ENCODE measurements around the gene TBX3. TPM values are rescaled to one million over a fixed set of nuclear protein-coding genes. Genes with fewer than 3 reads are reported as not detected.
A peak's percentile ranks its signal among the peaks of the same experiment; 100 is the strongest.

Gene TBX3
- total and polyA plus RNA-seq, 4 donors, result 5.8 to 26.8 (median 17.6) TPM

- no peak overlapping the region for H3K27ac ChIP-seq (ENCODE audit: low read depth in 1 of 2, low read length in 2 of 2)
- no peaks in the 10 kb centered on the region for H3K9me3 ChIP-seq (ENCODE audit: control insufficient read depth in 4 of 4, low read length in 3 of 4)
- TF ChIP-seq, protein P1, sequence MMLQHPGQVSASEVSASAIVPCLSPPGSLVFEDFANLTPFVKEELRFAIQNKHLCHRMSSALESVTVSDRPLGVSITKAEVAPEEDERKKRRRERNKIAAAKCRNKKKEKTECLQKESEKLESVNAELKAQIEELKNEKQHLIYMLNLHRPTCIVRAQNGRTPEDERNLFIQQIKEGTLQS (IDR thresholded peaks at IDR 0.05), result no peak
- TF ChIP-seq SP1 (IDR thresholded peaks at IDR 0.05) (no peak), JUND (IDR thresholded peaks at IDR 0.05) (no peak), RXRA (IDR thresholded peaks at IDR 0.05) (no peak), YY1 (IDR thresholded peaks at IDR 0.05) (no peak), ZBTB33 (IDR thresholded peaks at IDR 0.05) (no peak), CTCF (IDR thresholded peaks at IDR 0.05; ENCODE audit: low read depth, low read length, missing input control) (peak; percentile 99), FOXA1 (IDR thresholded peaks at IDR 0.05) (no peak), GABPA (IDR thresholded peaks at IDR 0.05 in 1 of 2, conservative IDR thresholded peaks at IDR 0.05 in 1 of 2) (no peak), RAD21 (IDR thresholded peaks at IDR 0.05) (peak; percentile 98)
- TF ChIP-seq, protein P2, sequence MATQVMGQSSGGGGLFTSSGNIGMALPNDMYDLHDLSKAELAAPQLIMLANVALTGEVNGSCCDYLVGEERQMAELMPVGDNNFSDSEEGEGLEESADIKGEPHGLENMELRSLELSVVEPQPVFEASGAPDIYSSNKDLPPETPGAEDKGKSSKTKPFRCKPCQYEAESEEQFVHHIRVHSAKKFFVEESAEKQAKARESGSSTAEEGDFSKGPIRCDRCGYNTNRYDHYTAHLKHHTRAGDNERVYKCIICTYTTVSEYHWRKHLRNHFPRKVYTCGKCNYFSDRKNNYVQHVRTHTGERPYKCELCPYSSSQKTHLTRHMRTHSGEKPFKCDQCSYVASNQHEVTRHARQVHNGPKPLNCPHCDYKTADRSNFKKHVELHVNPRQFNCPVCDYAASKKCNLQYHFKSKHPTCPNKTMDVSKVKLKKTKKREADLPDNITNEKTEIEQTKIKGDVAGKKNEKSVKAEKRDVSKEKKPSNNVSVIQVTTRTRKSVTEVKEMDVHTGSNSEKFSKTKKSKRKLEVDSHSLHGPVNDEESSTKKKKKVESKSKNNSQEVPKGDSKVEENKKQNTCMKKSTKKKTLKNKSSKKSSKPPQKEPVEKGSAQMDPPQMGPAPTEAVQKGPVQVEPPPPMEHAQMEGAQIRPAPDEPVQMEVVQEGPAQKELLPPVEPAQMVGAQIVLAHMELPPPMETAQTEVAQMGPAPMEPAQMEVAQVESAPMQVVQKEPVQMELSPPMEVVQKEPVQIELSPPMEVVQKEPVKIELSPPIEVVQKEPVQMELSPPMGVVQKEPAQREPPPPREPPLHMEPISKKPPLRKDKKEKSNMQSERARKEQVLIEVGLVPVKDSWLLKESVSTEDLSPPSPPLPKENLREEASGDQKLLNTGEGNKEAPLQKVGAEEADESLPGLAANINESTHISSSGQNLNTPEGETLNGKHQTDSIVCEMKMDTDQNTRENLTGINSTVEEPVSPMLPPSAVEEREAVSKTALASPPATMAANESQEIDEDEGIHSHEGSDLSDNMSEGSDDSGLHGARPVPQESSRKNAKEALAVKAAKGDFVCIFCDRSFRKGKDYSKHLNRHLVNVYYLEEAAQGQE (IDR thresholded peaks at IDR 0.05), result no peak
- TF ChIP-seq, protein P3, sequence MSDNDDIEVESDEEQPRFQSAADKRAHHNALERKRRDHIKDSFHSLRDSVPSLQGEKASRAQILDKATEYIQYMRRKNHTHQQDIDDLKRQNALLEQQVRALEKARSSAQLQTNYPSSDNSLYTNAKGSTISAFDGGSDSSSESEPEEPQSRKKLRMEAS (IDR thresholded peaks at IDR 0.05), result no peak
- DNase-seq (ENCODE audit: low spot score), result peak; percentile 72
- peaks cover 0 to 3% (median 2%) of the 10 kb centered on the region in 4 donors for H3K4me1 ChIP-seq (ENCODE audit: control insufficient read depth in 4 of 4, insufficient read depth in 4 of 4, low read length in 3 of 4)
- H3K9ac ChIP-seq (ENCODE audit: low read depth in 1 of 2, low read length in 2 of 2), result no peak overlapping the region
- H3K27me3 ChIP-seq (ENCODE audit: control insufficient read depth in 4 of 4, insufficient read depth in 4 of 4, low read length in 3 of 4), result peaks cover 0 to 4% (median 0%) of the 10 kb centered on the region in 4 donors
- H3K36me3 ChIP-seq (ENCODE audit: control insufficient read depth in 4 of 4, insufficient read depth in 3 of 4, low read depth in 1 of 4, low read length in 3 of 4), result no peaks in the 10 kb centered on the region
- WGBS, result 2% methylated on average over 3 of the region's 3 CpGs
- H3K4me3 ChIP-seq (ENCODE audit: low read depth in 1 of 3, low read length in 3 of 3), result no peak overlapping the region
Measured at GRCh38 chr12:114662512-114663177, 21.3 kb downstream of the TBX3 start.

GRCh38 chr12:114661245-114661644, 22.7 kb downstream of the TBX3 start:
- H3K9ac ChIP-seq (ENCODE audit: low read depth in 1 of 2, low read length in 2 of 2), result no peak overlapping the region
- no peak for DNase-seq (ENCODE audit: low spot score)
- peaks cover 0 to 2% (median under 1%) of the 10 kb centered on the region in 4 donors for H3K4me1 ChIP-seq (ENCODE audit: control insufficient read depth in 4 of 4, insufficient read depth in 4 of 4, low read length in 3 of 4)
- no peaks in the 10 kb centered on the region for H3K36me3 ChIP-seq (ENCODE audit: control insufficient read depth in 4 of 4, insufficient read depth in 3 of 4, low read depth in 1 of 4, low read length in 3 of 4)
- 89% methylated on average over 1 of the region's 1 CpG for WGBS
- H3K4me3 ChIP-seq (ENCODE audit: low read depth in 1 of 3, low read length in 3 of 3), result no peak overlapping the region
- no peak for TF ChIP-seq CTCF (IDR thresholded peaks at IDR 0.05; ENCODE audit: low read depth, low read length, missing input control)
- TF ChIP-seq JUND (IDR thresholded peaks at IDR 0.05), result no peak
- no peak for TF ChIP-seq FOXA1 (IDR thresholded peaks at IDR 0.05)
- TF ChIP-seq, protein P1 (IDR thresholded peaks at IDR 0.05), result no peak
- no peak for TF ChIP-seq EGR1 (IDR thresholded peaks at IDR 0.05; ENCODE audit: low read depth in 2 of 2)
- no peak for TF ChIP-seq TAF1 (conservative IDR thresholded peaks at IDR 0.05)
- no peak for TF ChIP-seq YY1 (IDR thresholded peaks at IDR 0.05)
- no peak for TF ChIP-seq GABPA (IDR thresholded peaks at IDR 0.05 in 1 of 2, conservative IDR thresholded peaks at IDR 0.05 in 1 of 2)
- no peak for TF ChIP-seq NR2F2 (IDR thresholded peaks at IDR 0.05)
- TF ChIP-seq FOXA2 (IDR thresholded peaks at IDR 0.05), result no peak
- TF ChIP-seq, protein P3 (IDR thresholded peaks at IDR 0.05), result no peak
- H3K27ac ChIP-seq (ENCODE audit: low read depth in 1 of 2, low read length in 2 of 2), result no peak overlapping the region
- no peaks in the 10 kb centered on the region for H3K9me3 ChIP-seq (ENCODE audit: control insufficient read depth in 4 of 4, low read length in 3 of 4)
- H3K27me3 ChIP-seq (ENCODE audit: control insufficient read depth in 4 of 4, insufficient read depth in 4 of 4, low read length in 3 of 4), result peaks cover 0 to 4% (median 0%) of the 10 kb centered on the region in 4 donors

Measured in liver (tissue), 9 donors.